GM12873 (cell line): ENCODE measurements around the gene RPS6KA4.
A peak's percentile ranks its signal among the peaks of the same experiment; 100 is the strongest.

Experiments
- CTCF ChIP-seq: IDR thresholded peaks from 2 replicates; pipeline ENCODE4 v1.5.1; 2012; ENCODE audit warnings: low read depth, mild to moderate bottlenecking, moderate library complexity, low read length, control low read depth; ENCODE audit not compliant: insufficient read depth; ENCODE audit errors: missing control alignments

Gene RPS6KA4

GRCh38 chr11:64333556-64333955 lies 25.4 kb upstream of the RPS6KA4 start:
- no peak for TF ChIP-seq CTCF

DNA sequence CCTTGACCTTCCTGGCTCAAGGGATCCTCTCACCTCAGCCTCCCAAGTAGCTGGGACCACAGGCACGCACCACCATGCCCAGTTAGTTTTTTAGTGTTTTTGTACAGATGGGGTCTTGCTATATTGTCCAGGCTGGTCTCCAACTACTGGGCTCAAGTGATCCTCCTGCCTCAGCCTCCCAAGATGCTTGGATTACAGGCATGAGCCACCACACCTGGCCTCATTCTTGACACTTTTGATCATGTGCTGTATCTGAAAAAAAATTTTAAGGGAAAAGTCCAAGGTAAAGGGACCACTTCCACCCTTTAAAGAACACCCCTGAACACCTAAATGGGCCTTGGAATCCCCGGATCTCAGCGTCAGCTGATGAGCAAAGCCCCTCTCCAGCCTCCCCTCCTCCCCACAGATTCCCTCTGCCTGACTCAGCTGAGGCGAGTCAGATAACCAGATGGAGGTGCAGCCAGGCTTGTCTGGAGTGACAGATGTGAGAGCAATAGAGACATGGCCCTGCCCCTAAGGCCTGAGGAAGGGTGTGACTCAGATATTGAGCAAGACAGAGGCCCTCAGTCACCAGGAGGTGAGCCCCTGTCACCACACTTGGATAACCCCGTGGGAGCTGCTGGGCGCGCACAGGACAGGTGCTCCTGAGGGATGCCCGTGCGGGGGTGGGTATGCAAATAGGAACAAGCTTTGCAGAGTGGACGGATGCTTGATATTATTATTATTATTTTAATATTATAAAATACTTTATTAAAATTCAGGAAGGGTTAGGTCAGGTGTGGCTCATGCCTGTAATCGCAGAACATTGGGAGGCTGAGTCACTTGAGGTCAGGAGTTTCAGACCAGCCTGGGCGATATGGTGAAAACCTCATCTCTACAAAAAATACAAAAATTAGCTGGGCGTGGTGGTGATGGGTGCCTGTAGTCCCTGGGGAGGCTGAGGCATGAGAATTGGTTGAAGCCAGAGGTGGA lies 23.9 kb upstream of the RPS6KA4 start:
- TF ChIP-seq CTCF = peak; percentile 3

DNA sequence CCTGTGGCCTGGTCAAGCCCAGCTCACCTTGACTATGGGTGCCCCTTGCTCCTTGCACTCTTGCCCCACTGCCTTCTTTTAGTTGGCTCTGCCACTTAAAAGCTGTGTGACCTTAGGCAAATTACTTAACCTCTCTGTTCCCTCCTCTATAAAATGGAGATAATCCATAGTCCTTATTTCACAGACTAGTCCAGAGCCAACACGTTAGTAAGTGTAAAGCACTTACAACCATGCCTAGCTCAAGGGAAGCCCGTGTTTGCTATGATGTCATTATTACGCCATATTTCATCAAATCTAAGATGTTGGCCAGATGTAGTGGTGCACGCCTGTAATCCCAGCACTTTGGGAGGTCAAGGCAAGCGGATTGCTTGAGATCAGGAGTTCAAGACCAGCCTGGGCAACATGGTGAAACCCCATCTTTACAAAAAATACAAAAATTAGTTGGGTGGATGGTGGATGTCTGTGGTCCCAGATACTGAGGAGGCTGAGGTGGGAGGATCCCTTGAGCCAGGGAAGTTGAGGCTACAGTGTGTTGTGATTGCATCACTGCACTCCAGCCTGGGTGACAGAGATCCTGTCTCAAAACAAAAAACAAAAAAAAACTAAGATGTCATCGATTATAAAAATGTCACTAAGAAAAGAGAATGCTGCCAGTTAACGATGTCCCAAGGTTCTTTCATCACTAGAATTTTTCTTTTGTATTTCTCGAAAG lies 21.3 kb upstream of the RPS6KA4 start:
- TF ChIP-seq CTCF = no peak

- no peak for TF ChIP-seq CTCF
Measured at GRCh38 chr11:64338716-64339115, 20.2 kb upstream of the RPS6KA4 start.

- TF ChIP-seq CTCF = no peak
Measured at GRCh38 chr11:64339286-64339685, 19.7 kb upstream of the RPS6KA4 start.

DNA sequence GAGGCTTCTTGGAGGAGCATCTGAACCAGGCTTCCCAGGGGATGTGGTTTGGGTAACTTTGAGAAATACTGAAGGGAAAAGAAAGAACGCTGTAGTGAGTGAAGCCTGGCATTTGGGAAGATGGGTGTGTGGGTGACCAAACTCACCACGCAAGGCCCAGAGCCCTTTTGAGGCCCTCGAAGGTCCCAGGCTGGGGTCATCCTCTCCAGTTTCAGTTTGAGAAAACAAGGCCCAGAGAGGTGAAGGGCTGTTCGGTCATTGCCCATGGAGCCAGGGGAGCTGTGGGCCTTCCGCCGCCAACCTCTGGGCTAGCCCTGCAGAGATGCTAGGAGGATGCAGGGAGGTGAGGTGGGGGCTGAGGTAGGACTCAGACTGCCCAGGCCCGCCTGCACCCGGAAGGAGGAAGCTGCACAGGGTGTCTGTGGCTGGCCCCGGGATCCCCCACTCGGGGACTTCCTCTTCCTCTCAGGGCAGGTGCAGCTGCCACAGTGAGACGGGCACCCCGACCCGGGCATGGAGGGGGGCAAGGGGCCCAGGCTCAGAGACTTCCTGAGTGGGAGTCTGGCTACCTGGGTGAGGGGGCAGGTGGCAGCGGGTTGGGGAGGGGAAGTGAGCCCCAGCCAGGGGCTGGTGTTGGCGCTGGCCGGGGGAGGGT lies 19.1 kb upstream of the RPS6KA4 start, which contains the start of gene CCDC88B:
Gene CCDC88B, plus strand, starts transcription at position 451 of the 655 bp plus-strand sequence. Its CDS starts 63 bp downstream, at position 514.
- TF ChIP-seq CTCF = no peak
